H1 (cell line): ENCODE data around the gene GPX4. TPM values are rescaled to one million over a fixed set of nuclear protein-coding genes. Genes with fewer than 3 reads are reported as not detected.

Experiments
- CHD1 ChIP-seq: IDR thresholded peaks from 2 replicates; pipeline ENCODE4 v1.6.1; 2012; ENCODE audit warnings: low read depth, low read length, improper control_type of control experiment
- MAFK ChIP-seq: IDR thresholded peaks from 2 replicates; pipeline ENCODE4 v1.6.1; 2012; ENCODE audit warnings: low read depth, mild to moderate bottlenecking, improper control_type of control experiment, low read length
- MAX ChIP-seq: IDR thresholded peaks from 2 replicates; pipeline ENCODE4 v1.6.1; 2012; ENCODE audit warnings: inconsistent platforms
- NANOG ChIP-seq: IDR thresholded peaks from 2 replicates; pipeline ENCODE4 v1.6.1; 2011; ENCODE audit warnings: low read length, low read depth, mild to moderate bottlenecking, inconsistent platforms; ENCODE audit not compliant: insufficient read depth, poor library complexity, severe bottlenecking
- PHF8 ChIP-seq: fragments of 200-600 bp; sonication (generic); conservative IDR thresholded peaks from 2 replicates; pipeline ENCODE4 v1.7.1; 2012; ENCODE audit warnings: low read depth, mild to moderate bottlenecking, inconsistent platforms, low read length, moderate library complexity
- POLR2AphosphoS5 ChIP-seq: IDR thresholded peaks from 2 replicates; pipeline ENCODE4 v1.6.1; 2011; ENCODE audit warnings: low read depth, low read length
- polyA plus RNA-seq, 7 experiments: library from polyadenylated mRNA; depleted of rRNA in 3 of 7; stranded (reverse) in 5 of 7; unstranded in 2 of 7; fragments of >200 nt in 5 of 7; fragments of 200-250 nt in 2 of 7; gene quantifications; 1 replicate in 5 of 7; 2 replicates in 1 of 7; 4 replicates in 1 of 7; pipeline versions ENCODE4 v1.2.1 to v1.2.3, GENCODE V29; 2011 to 2013; ENCODE audit warnings: missing spikeins in 2 of 7, mixed read lengths in 2 of 7
- total RNA-seq: library from RNA; stranded (reverse); fragmentation: NEBNext Ultra II Directional; extraction: Animal tissue kit (Norgen Biotek cat#: 25700); gene quantifications from 2 replicates; pipeline ENCODE4 v1.2.1, GENCODE V29; 2021
- TF ChIP-seq, protein P1 (sequence below): fragments of 300-600 bp; sonication (generic); IDR thresholded peaks from 2 replicates; pipeline ENCODE4 v1.7.1; 2012; ENCODE audit warnings: low read length, moderate library complexity, mild to moderate bottlenecking, inconsistent platforms; ENCODE audit not compliant: insufficient replicate concordance

The GPX4 gene
- total and polyA plus RNA-seq, 2 of the 8 experiments (the other 6 are each of a cell fraction or from before 2014, with no cell fraction given) = 342 to 693 TPM

DNA sequence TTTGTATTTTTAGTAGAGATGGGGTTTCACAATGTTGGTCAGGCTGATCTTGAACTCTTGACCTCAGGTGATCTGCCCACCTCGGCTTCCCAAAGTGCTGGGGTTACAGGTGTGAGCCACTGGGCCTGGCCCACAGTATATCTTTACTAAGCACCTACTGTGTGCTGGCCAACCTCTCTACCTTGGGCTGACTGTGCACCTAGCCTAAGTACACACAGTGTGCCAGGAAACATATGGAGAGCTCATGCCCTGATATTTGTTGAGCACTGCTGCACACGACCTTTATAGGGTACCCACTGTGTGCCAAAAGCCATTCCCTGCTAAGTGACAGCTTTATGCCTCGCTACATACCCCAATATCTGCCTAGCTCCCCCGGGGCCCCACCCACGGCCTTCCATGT is 43.1 kb upstream of the GPX4 start (continued):
- no peak for TF ChIP-seq PHF8
- TF ChIP-seq MAX = no peak
- TF ChIP-seq POLR2AphosphoS5 = no peak
- TF ChIP-seq, protein P1, sequence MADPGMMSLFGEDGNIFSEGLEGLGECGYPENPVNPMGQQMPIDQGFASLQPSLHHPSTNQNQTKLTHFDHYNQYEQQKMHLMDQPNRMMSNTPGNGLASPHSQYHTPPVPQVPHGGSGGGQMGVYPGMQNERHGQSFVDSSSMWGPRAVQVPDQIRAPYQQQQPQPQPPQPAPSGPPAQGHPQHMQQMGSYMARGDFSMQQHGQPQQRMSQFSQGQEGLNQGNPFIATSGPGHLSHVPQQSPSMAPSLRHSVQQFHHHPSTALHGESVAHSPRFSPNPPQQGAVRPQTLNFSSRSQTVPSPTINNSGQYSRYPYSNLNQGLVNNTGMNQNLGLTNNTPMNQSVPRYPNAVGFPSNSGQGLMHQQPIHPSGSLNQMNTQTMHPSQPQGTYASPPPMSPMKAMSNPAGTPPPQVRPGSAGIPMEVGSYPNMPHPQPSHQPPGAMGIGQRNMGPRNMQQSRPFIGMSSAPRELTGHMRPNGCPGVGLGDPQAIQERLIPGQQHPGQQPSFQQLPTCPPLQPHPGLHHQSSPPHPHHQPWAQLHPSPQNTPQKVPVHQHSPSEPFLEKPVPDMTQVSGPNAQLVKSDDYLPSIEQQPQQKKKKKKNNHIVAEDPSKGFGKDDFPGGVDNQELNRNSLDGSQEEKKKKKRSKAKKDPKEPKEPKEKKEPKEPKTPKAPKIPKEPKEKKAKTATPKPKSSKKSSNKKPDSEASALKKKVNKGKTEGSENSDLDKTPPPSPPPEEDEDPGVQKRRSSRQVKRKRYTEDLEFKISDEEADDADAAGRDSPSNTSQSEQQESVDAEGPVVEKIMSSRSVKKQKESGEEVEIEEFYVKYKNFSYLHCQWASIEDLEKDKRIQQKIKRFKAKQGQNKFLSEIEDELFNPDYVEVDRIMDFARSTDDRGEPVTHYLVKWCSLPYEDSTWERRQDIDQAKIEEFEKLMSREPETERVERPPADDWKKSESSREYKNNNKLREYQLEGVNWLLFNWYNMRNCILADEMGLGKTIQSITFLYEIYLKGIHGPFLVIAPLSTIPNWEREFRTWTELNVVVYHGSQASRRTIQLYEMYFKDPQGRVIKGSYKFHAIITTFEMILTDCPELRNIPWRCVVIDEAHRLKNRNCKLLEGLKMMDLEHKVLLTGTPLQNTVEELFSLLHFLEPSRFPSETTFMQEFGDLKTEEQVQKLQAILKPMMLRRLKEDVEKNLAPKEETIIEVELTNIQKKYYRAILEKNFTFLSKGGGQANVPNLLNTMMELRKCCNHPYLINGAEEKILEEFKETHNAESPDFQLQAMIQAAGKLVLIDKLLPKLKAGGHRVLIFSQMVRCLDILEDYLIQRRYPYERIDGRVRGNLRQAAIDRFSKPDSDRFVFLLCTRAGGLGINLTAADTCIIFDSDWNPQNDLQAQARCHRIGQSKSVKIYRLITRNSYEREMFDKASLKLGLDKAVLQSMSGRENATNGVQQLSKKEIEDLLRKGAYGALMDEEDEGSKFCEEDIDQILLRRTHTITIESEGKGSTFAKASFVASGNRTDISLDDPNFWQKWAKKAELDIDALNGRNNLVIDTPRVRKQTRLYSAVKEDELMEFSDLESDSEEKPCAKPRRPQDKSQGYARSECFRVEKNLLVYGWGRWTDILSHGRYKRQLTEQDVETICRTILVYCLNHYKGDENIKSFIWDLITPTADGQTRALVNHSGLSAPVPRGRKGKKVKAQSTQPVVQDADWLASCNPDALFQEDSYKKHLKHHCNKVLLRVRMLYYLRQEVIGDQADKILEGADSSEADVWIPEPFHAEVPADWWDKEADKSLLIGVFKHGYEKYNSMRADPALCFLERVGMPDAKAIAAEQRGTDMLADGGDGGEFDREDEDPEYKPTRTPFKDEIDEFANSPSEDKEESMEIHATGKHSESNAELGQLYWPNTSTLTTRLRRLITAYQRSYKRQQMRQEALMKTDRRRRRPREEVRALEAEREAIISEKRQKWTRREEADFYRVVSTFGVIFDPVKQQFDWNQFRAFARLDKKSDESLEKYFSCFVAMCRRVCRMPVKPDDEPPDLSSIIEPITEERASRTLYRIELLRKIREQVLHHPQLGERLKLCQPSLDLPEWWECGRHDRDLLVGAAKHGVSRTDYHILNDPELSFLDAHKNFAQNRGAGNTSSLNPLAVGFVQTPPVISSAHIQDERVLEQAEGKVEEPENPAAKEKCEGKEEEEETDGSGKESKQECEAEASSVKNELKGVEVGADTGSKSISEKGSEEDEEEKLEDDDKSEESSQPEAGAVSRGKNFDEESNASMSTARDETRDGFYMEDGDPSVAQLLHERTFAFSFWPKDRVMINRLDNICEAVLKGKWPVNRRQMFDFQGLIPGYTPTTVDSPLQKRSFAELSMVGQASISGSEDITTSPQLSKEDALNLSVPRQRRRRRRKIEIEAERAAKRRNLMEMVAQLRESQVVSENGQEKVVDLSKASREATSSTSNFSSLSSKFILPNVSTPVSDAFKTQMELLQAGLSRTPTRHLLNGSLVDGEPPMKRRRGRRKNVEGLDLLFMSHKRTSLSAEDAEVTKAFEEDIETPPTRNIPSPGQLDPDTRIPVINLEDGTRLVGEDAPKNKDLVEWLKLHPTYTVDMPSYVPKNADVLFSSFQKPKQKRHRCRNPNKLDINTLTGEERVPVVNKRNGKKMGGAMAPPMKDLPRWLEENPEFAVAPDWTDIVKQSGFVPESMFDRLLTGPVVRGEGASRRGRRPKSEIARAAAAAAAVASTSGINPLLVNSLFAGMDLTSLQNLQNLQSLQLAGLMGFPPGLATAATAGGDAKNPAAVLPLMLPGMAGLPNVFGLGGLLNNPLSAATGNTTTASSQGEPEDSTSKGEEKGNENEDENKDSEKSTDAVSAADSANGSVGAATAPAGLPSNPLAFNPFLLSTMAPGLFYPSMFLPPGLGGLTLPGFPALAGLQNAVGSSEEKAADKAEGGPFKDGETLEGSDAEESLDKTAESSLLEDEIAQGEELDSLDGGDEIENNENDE = no peak
- TF ChIP-seq CHD1 = no peak
- TF ChIP-seq NANOG = no peak
- TF ChIP-seq MAFK = no peak
